ENCODE results near the gene NEMP1. TPM values are rescaled to one million over a fixed set of nuclear protein-coding genes. Genes with fewer than 3 reads are reported as not detected.
"Not testable (repeated sequence)": the region's sequence is repeated elsewhere in the genome, so short reads cannot be mapped to it uniquely, and the experiment has no call there.

Gene NEMP1
- total and polyA plus RNA-seq, 4 experiments from 2014 or later: 4.6 to 27.2 (median 16.8) TPM

- Mint-ChIP-seq H3K27ac (peak overlapping the region in 4 of 7 donors; percentile 26 to 72 (median 38)), H3K36me3 (no peaks in the 10 kb centered on the region), H3K9me3 (peaks cover 0 to 2% (median 0%) of the 10 kb centered on the region in 8 donors), H3K4me3 (peak overlapping the region in 7 of 8 donors; percentile 25 to 60 (median 37)), H3K27me3 (peaks cover 0 to 2% of the 10 kb centered on the region in 2 donors), H3K4me1 (peaks cover 23 to 40% (median 35%) of the 10 kb centered on the region in 4 donors)
- ChIA-PET POLR2A (ENCODE audit: partially characterized antibody) (interaction anchor here (0.6 to 1.0 kb wide), 2 partner anchors 29 to 81 kb away, joined by 3 to 4 read pairs; no protein-coding TSS in a partner anchor), CTCF (ENCODE audit: partially characterized antibody) (interaction anchor here (0.7 to 2.7 kb wide), 6 partner anchors 19 to 90 kb away, joined by 3 to 18 read pairs (median 4); partner anchors contain the start of genes MYO1A and STAT6)
- no peaks in the 10 kb centered on the region for H3K36me3 ChIP-seq (ENCODE audit: insufficient read depth, low read length)
- peaks cover 30% of the 10 kb centered on the region for H3K4me1 ChIP-seq (ENCODE audit: insufficient read depth, low read length)
- peak in 4 of 5 donors; percentile 17 to 29 (median 22) for DNase-seq
- intact Hi-C loops (cut with micrococcal nuclease): no loop called here
- H3K27ac ChIP-seq (ENCODE audit: low read depth, low read length): no peak overlapping the region
- H3K9me3 ChIP-seq (ENCODE audit: control insufficient read depth in 1 of 2, low read length in 2 of 2): no peaks in the 10 kb centered on the region
- no peak overlapping the region for H3K4me3 ChIP-seq (ENCODE audit: low read length in 2 of 2)
- no peaks in the 10 kb centered on the region for H3K27me3 ChIP-seq (ENCODE audit: insufficient read depth, low read length)
Observed at GRCh38 chr12:57031138-57031725, 47.4 kb downstream of the NEMP1 start.

DNA sequence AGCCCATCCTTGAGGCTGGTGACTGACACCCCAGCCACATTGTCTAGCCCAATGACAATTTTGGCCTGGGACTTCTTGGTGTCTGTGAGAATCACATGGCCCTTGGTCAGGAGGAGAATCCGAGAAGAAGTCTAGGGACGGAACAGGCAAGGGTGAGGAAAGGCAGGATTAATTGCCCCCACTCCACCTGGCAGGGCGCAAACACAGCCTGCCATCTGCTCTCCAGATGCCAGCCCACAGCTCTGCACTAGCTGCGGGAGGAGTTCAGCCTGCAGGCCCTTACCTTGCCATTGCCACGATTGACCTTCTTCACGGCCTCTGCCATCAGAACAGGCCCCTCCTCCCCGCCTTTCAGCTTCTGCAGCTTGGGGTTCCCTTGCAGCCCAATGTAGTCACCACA, 49.1 kb downstream of the NEMP1 start:
- peaks cover 30% of the 10 kb centered on the region for H3K4me1 ChIP-seq (ENCODE audit: insufficient read depth, low read length)
- no peak overlapping the region for H3K4me3 Mint-ChIP-seq
- H3K4me3 ChIP-seq (ENCODE audit: low read length in 2 of 2): no peak overlapping the region
- intact Hi-C loops (cut with micrococcal nuclease): no loop called here
- no peaks in the 10 kb centered on the region for H3K36me3 ChIP-seq (ENCODE audit: insufficient read depth, low read length)
- H3K27ac Mint-ChIP-seq: no peak overlapping the region
- H3K36me3 Mint-ChIP-seq: no peaks in the 10 kb centered on the region
- H3K27me3 ChIP-seq (ENCODE audit: insufficient read depth, low read length): no peaks in the 10 kb centered on the region
- CTCF ChIA-PET (ENCODE audit: partially characterized antibody): interaction anchor here (1.4 to 3.1 kb wide), 3 partner anchors 11 to 27 kb away, joined by 3 to 9 read pairs (median 5); no protein-coding TSS in a partner anchor
- POLR2A ChIA-PET (ENCODE audit: partially characterized antibody): no interaction called here
- H3K9me3 ChIP-seq (ENCODE audit: control insufficient read depth in 1 of 2, low read length in 2 of 2): no peaks in the 10 kb centered on the region
- no peaks in the 10 kb centered on the region for H3K27me3 Mint-ChIP-seq
- no peak for DNase-seq
- H3K9me3 Mint-ChIP-seq: peaks cover 0 to 2% (median 0%) of the 10 kb centered on the region in 8 donors
- H3K4me1 Mint-ChIP-seq: peaks cover 25 to 46% (median 37%) of the 10 kb centered on the region in 4 donors
- no peak overlapping the region for H3K27ac ChIP-seq (ENCODE audit: low read depth, low read length)

- ChIA-PET POLR2A (ENCODE audit: partially characterized antibody) (interaction anchor here (2.1 kb wide), 1 partner anchor 18 kb away, joined by 4 read pairs; no protein-coding TSS in a partner anchor), CTCF (ENCODE audit: partially characterized antibody) (interaction anchor here (1.0 to 3.1 kb wide), 4 partner anchors 19 to 83 kb away, joined by 3 to 9 read pairs (median 5); partner anchors contain the start of gene STAT6)
- H3K4me3 Mint-ChIP-seq: peak overlapping the region in 3 of 8 donors; percentile 57 to 60 (median 59)
- H3K36me3 Mint-ChIP-seq: no peaks in the 10 kb centered on the region
- no peaks in the 10 kb centered on the region for H3K9me3 ChIP-seq (ENCODE audit: control insufficient read depth in 1 of 2, low read length in 2 of 2)
- no peaks in the 10 kb centered on the region for H3K27me3 Mint-ChIP-seq
- peaks cover 0 to 2% (median 0%) of the 10 kb centered on the region in 8 donors for H3K9me3 Mint-ChIP-seq
- peaks cover 27 to 46% (median 35%) of the 10 kb centered on the region in 4 donors for H3K4me1 Mint-ChIP-seq
- H3K4me3 ChIP-seq (ENCODE audit: low read length in 2 of 2): no peak overlapping the region
- no peak overlapping the region for H3K27ac ChIP-seq (ENCODE audit: low read depth, low read length)
- peaks cover 30% of the 10 kb centered on the region for H3K4me1 ChIP-seq (ENCODE audit: insufficient read depth, low read length)
- H3K36me3 ChIP-seq (ENCODE audit: insufficient read depth, low read length): no peaks in the 10 kb centered on the region
- H3K27me3 ChIP-seq (ENCODE audit: insufficient read depth, low read length): no peaks in the 10 kb centered on the region
- H3K27ac Mint-ChIP-seq: peak overlapping the region in 4 of 7 donors; percentile 3 to 91 (median 42)
- no peak for DNase-seq
- intact Hi-C loops (cut with micrococcal nuclease): no loop called here
Observed at GRCh38 chr12:57027805-57028153, 50.8 kb downstream of the NEMP1 start.

GRCh38 chr12:57027011-57027804, 51.4 kb downstream of the NEMP1 start:
- H3K27me3 Mint-ChIP-seq: no peaks in the 10 kb centered on the region
- H3K27ac Mint-ChIP-seq: peak overlapping the region in 6 of 7 donors; percentile 17 to 91 (median 72)
- Histone ChIP-seq H3K9me3 (ENCODE audit: control insufficient read depth in 1 of 2, low read length in 2 of 2) (no peaks in the 10 kb centered on the region), H3K36me3 (ENCODE audit: insufficient read depth, low read length) (no peaks in the 10 kb centered on the region), H3K27ac (ENCODE audit: low read depth, low read length) (no peak overlapping the region), H3K27me3 (ENCODE audit: insufficient read depth, low read length) (no peaks in the 10 kb centered on the region), H3K4me1 (ENCODE audit: insufficient read depth, low read length) (peaks cover 30% of the 10 kb centered on the region), H3K4me3 (ENCODE audit: low read length in 2 of 2) (no peak overlapping the region)
- peak overlapping the region in 5 of 8 donors; percentile 21 to 60 (median 57) for H3K4me3 Mint-ChIP-seq
- intact Hi-C loops (cut with micrococcal nuclease): no loop called here
- H3K9me3 Mint-ChIP-seq: peaks cover 0 to 2% (median 0%) of the 10 kb centered on the region in 8 donors
- ChIA-PET CTCF (ENCODE audit: partially characterized antibody) (interaction anchor here (0.9 to 3.1 kb wide), 5 partner anchors 19 to 84 kb away, joined by 3 to 9 read pairs (median 5); partner anchors contain the start of gene STAT6), POLR2A (ENCODE audit: partially characterized antibody) (interaction anchor here (2.1 kb wide), 1 partner anchor 19 kb away, joined by 4 read pairs; no protein-coding TSS in a partner anchor)
- H3K4me1 Mint-ChIP-seq: peaks cover 27 to 46% (median 35%) of the 10 kb centered on the region in 4 donors
- no peak for DNase-seq
- H3K36me3 Mint-ChIP-seq: no peaks in the 10 kb centered on the region

GRCh38 chr12:57025196-57025595, 53.4 kb downstream of the NEMP1 start:
- intact Hi-C loops (cut with micrococcal nuclease): no loop called here
- POLR2A ChIA-PET (ENCODE audit: partially characterized antibody): no interaction called here
- no peaks in the 10 kb centered on the region for H3K9me3 ChIP-seq (ENCODE audit: control insufficient read depth in 1 of 2, low read length in 2 of 2)

DNA sequence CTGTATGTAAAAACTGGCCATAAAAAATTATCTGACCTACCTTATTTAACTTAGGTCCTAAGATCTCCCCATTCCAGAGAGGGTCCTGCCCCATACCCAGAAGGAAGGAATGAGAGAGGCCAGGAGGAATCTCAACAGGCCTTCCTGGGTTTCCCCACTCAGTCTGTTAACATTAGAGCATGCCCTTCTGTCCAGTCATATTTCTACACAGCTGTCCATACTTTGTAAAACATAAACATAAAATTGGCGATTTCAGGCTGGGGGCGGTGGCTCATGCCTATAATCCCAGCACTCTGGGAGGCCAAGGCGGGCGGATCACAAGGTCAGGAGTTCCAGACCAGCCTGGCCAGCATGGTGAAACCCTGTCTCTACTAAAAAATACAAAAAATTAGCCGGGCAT, 56.3 kb downstream of the NEMP1 start:
- H3K27ac ChIP-seq (ENCODE audit: low read depth, low read length); H3K27me3 Mint-ChIP-seq; intact Hi-C loops (cut with micrococcal nuclease); H3K4me3 ChIP-seq (ENCODE audit: low read length in 2 of 2); H3K9me3 ChIP-seq (ENCODE audit: control insufficient read depth in 1 of 2, low read length in 2 of 2); H3K9me3 Mint-ChIP-seq; DNase-seq; H3K36me3 Mint-ChIP-seq; H3K27me3 ChIP-seq (ENCODE audit: insufficient read depth, low read length); POLR2A ChIA-PET (ENCODE audit: partially characterized antibody); H3K4me3 Mint-ChIP-seq; H3K36me3 ChIP-seq (ENCODE audit: insufficient read depth, low read length): not testable (repeated sequence)
- H3K4me1 ChIP-seq (ENCODE audit: insufficient read depth, low read length): peaks cover 21% of the 10 kb centered on the region
- CTCF ChIA-PET (ENCODE audit: partially characterized antibody): interaction anchor here (1.3 kb wide), 1 partner anchor 10 kb away, joined by 3 read pairs; no protein-coding TSS in a partner anchor
- peaks cover 8 to 19% (median 17%) of the 10 kb centered on the region in 4 donors for H3K4me1 Mint-ChIP-seq
- peak overlapping the region in 2 of 7 donors; percentile 22 to 24 for H3K27ac Mint-ChIP-seq

More at GRCh38 chr12:57025196-57025595, 53.4 kb downstream of the NEMP1 start:
- no peaks in the 10 kb centered on the region for H3K27me3 ChIP-seq (ENCODE audit: insufficient read depth, low read length)
- CTCF ChIA-PET (ENCODE audit: partially characterized antibody): interaction anchor here (1.2 kb wide), 1 partner anchor 20 kb away, joined by 3 read pairs; no protein-coding TSS in a partner anchor
- Mint-ChIP-seq H3K36me3 (no peaks in the 10 kb centered on the region), H3K27ac (no peak overlapping the region), H3K4me1 (peaks cover 14 to 26% (median 22%) of the 10 kb centered on the region in 4 donors), H3K4me3 (no peak overlapping the region), H3K9me3 (peaks cover 0 to 2% (median 0%) of the 10 kb centered on the region in 8 donors), H3K27me3 (no peaks in the 10 kb centered on the region)
- no peak overlapping the region for H3K27ac ChIP-seq (ENCODE audit: low read depth, low read length)
- H3K36me3 ChIP-seq (ENCODE audit: insufficient read depth, low read length): no peaks in the 10 kb centered on the region
- H3K4me3 ChIP-seq (ENCODE audit: low read length in 2 of 2): no peak overlapping the region
- DNase-seq: no peak
- H3K4me1 ChIP-seq (ENCODE audit: insufficient read depth, low read length): peaks cover 22% of the 10 kb centered on the region

All from CD4-positive, alpha-beta memory T cell (primary cell).